ENCODE data around the gene XAGE1B. TPM values are rescaled to one million over a fixed set of nuclear protein-coding genes. Genes with fewer than 3 reads are reported as not detected.
"Not testable (repeated sequence)": the region's sequence is repeated elsewhere in the genome, so short reads cannot be mapped to it uniquely, and the experiment has no call there.

XAGE1B gene
- total RNA-seq, 2 experiments from 2014 or later = not detected

- no peak overlapping the region for H2AFZ ChIP-seq (ENCODE audit: low read length)
- H4K20me1 ChIP-seq (ENCODE audit: insufficient read depth, low read length) = no peaks in the 10 kb centered on the region
- no TSS peak for BruUV-seq (replicated peaks)
- H3K27ac ChIP-seq (ENCODE audit: low read depth, low read length, poor library complexity, severe bottlenecking) = no peak overlapping the region
- DNase-seq (ENCODE audit: low spot score) = no peak
- H3K9me2 ChIP-seq (ENCODE audit: insufficient read depth, low read length) = no peaks in the 10 kb centered on the region
- no peaks in the 10 kb centered on the region for H3K9me3 ChIP-seq (ENCODE audit: low read length)
- H3K36me3 ChIP-seq (ENCODE audit: insufficient read depth, low read length) = no peaks in the 10 kb centered on the region
- H3K79me2 ChIP-seq (ENCODE audit: insufficient read depth, low read depth, low read length) = no peaks in the 10 kb centered on the region
- no peaks in the 10 kb centered on the region for H3K4me1 ChIP-seq (ENCODE audit: insufficient read depth, low read length, poor library complexity, severe bottlenecking)
- CTCF ChIA-PET (ENCODE audit: unreplicated experiment) = no interaction called here
- POLR2A ChIA-PET = no interaction called here
- intact Hi-C loops (cut with micrococcal nuclease; ENCODE audit: unreplicated experiment) = no loop called here
- H3K4me2 ChIP-seq (ENCODE audit: low read length) = no peak overlapping the region
- TF ChIP-seq CTCF (conservative IDR thresholded peaks at IDR 0.05; ENCODE audit: low read length) = no peak
- no peak for TF ChIP-seq EZH2phosphoT487 (IDR thresholded peaks at IDR 0.05; ENCODE audit: borderline replicate concordance, low read depth, low read length)
- H3K4me3 ChIP-seq (ENCODE audit: low read depth, low read length, poor library complexity, severe bottlenecking) = no peak overlapping the region
Measured at GRCh38 chrX:52509916-52510315, 6.9 kb downstream of the XAGE1B start.

- Histone ChIP-seq H3K4me2 (ENCODE audit: low read length) (no peak overlapping the region), H3K36me3 (ENCODE audit: insufficient read depth, low read length) (no peaks in the 10 kb centered on the region), H2AFZ (ENCODE audit: low read length) (no peak overlapping the region), H3K79me2 (ENCODE audit: insufficient read depth, low read depth, low read length) (no peaks in the 10 kb centered on the region), H3K9me2 (ENCODE audit: insufficient read depth, low read length) (no peaks in the 10 kb centered on the region), H3K27ac (ENCODE audit: low read depth, low read length, poor library complexity, severe bottlenecking) (no peak overlapping the region), H3K9me3 (ENCODE audit: low read length) (no peaks in the 10 kb centered on the region), H3K4me3 (ENCODE audit: low read depth, low read length, poor library complexity, severe bottlenecking) (no peak overlapping the region), H3K4me1 (ENCODE audit: insufficient read depth, low read length, poor library complexity, severe bottlenecking) (no peaks in the 10 kb centered on the region), H4K20me1 (ENCODE audit: insufficient read depth, low read length) (no peaks in the 10 kb centered on the region)
- no peak for DNase-seq (ENCODE audit: low spot score)
- no TSS peak for BruUV-seq (replicated peaks)
- no peak for TF ChIP-seq CTCF (conservative IDR thresholded peaks at IDR 0.05; ENCODE audit: low read length)
- no peak for TF ChIP-seq EZH2phosphoT487 (IDR thresholded peaks at IDR 0.05; ENCODE audit: borderline replicate concordance, low read depth, low read length)
- POLR2A ChIA-PET = no interaction called here
- intact Hi-C loops (cut with micrococcal nuclease; ENCODE audit: unreplicated experiment) = no loop called here
- CTCF ChIA-PET (ENCODE audit: unreplicated experiment) = no interaction called here
Measured at GRCh38 chrX:52507331-52507730, 9.5 kb downstream of the XAGE1B start.

GRCh38 chrX:52504551-52504950, 12.3 kb downstream of the XAGE1B start:
- Histone ChIP-seq H3K4me1 (ENCODE audit: insufficient read depth, low read length, poor library complexity, severe bottlenecking) (no peaks in the 10 kb centered on the region), H3K27ac (ENCODE audit: low read depth, low read length, poor library complexity, severe bottlenecking) (no peak overlapping the region), H2AFZ (ENCODE audit: low read length) (no peak overlapping the region), H3K79me2 (ENCODE audit: insufficient read depth, low read depth, low read length) (no peaks in the 10 kb centered on the region), H3K36me3 (ENCODE audit: insufficient read depth, low read length) (no peaks in the 10 kb centered on the region), H3K9me2 (ENCODE audit: insufficient read depth, low read length) (no peaks in the 10 kb centered on the region), H3K4me2 (ENCODE audit: low read length) (no peak overlapping the region), H3K9me3 (ENCODE audit: low read length) (no peaks in the 10 kb centered on the region), H3K4me3 (ENCODE audit: low read depth, low read length, poor library complexity, severe bottlenecking) (no peak overlapping the region), H4K20me1 (ENCODE audit: insufficient read depth, low read length) (no peaks in the 10 kb centered on the region)
- intact Hi-C loops (cut with micrococcal nuclease; ENCODE audit: unreplicated experiment) = no loop called here
- TF ChIP-seq EZH2phosphoT487 (IDR thresholded peaks at IDR 0.05; ENCODE audit: borderline replicate concordance, low read depth, low read length) = no peak
- no peak for TF ChIP-seq CTCF (conservative IDR thresholded peaks at IDR 0.05; ENCODE audit: low read length)
- CTCF ChIA-PET (ENCODE audit: unreplicated experiment) = no interaction called here
- POLR2A ChIA-PET = no interaction called here
- no TSS peak for BruUV-seq (replicated peaks)
- DNase-seq (ENCODE audit: low spot score) = no peak

- H3K27ac ChIP-seq (ENCODE audit: low read depth, low read length, poor library complexity, severe bottlenecking); DNase-seq (ENCODE audit: low spot score); CTCF ChIA-PET (ENCODE audit: unreplicated experiment); H2AFZ ChIP-seq (ENCODE audit: low read length); intact Hi-C loops (cut with micrococcal nuclease; ENCODE audit: unreplicated experiment); H3K9me2 ChIP-seq (ENCODE audit: insufficient read depth, low read length); H3K79me2 ChIP-seq (ENCODE audit: insufficient read depth, low read depth, low read length); POLR2A ChIA-PET; H3K4me1 ChIP-seq (ENCODE audit: insufficient read depth, low read length, poor library complexity, severe bottlenecking); H4K20me1 ChIP-seq (ENCODE audit: insufficient read depth, low read length); BruUV-seq (replicated peaks); H3K4me3 ChIP-seq (ENCODE audit: low read depth, low read length, poor library complexity, severe bottlenecking); H3K36me3 ChIP-seq (ENCODE audit: insufficient read depth, low read length); H3K9me3 ChIP-seq (ENCODE audit: low read length); H3K4me2 ChIP-seq (ENCODE audit: low read length): not testable (repeated sequence)
Measured at GRCh38 chrX:52501362-52501761, 15.5 kb downstream of the XAGE1B start.

GRCh38 chrX:52496419-52496772, 20.5 kb downstream of the XAGE1B start:
- BruUV-seq (replicated peaks); H3K9me2 ChIP-seq (ENCODE audit: insufficient read depth, low read length); H3K9me3 ChIP-seq (ENCODE audit: low read length); H3K4me3 ChIP-seq (ENCODE audit: low read depth, low read length, poor library complexity, severe bottlenecking); H3K27ac ChIP-seq (ENCODE audit: low read depth, low read length, poor library complexity, severe bottlenecking); H2AFZ ChIP-seq (ENCODE audit: low read length); H3K4me2 ChIP-seq (ENCODE audit: low read length); POLR2A ChIA-PET; intact Hi-C loops (cut with micrococcal nuclease; ENCODE audit: unreplicated experiment); DNase-seq (ENCODE audit: low spot score); H4K20me1 ChIP-seq (ENCODE audit: insufficient read depth, low read length); CTCF ChIA-PET (ENCODE audit: unreplicated experiment); H3K36me3 ChIP-seq (ENCODE audit: insufficient read depth, low read length); H3K79me2 ChIP-seq (ENCODE audit: insufficient read depth, low read depth, low read length); H3K4me1 ChIP-seq (ENCODE audit: insufficient read depth, low read length, poor library complexity, severe bottlenecking): not testable (repeated sequence)

Measured in OCI-LY7 (cell line).